ENCODE data around the gene GAS6.
"Not testable (repeated sequence)": the region's sequence is repeated elsewhere in the genome, so short reads cannot be mapped to it uniquely, and the experiment has no call there.

Gene GAS6

GRCh38 chr13:113832631-113833030 is 31.2 kb downstream of the GAS6 start:
- Histone ChIP-seq H3K27me3 (ENCODE audit: control insufficient read depth in 1 of 2, insufficient read depth in 2 of 2, low read length in 2 of 2) (no peaks in the 10 kb centered on the region), H3K36me3 (ENCODE audit: control insufficient read depth in 1 of 2, insufficient read depth in 2 of 2, low read length in 2 of 2) (peaks cover 11 to 34% of the 10 kb centered on the region in 2 donors), H3K9me3 (ENCODE audit: control insufficient read depth in 1 of 2, low read length in 2 of 2) (no peaks in the 10 kb centered on the region), H3K4me1 (ENCODE audit: control insufficient read depth in 1 of 2, insufficient read depth in 2 of 2, low read length in 2 of 2) (peaks cover 9 to 14% of the 10 kb centered on the region in 2 donors), H3K27ac (ENCODE audit: low read depth, low read length) (no peak overlapping the region), H3K4me3 (ENCODE audit: low read depth in 1 of 2, low read length in 2 of 2) (no peak overlapping the region), H3K9ac (ENCODE audit: low read depth in 1 of 2, low read length in 2 of 2) (no peak overlapping the region)

DNA sequence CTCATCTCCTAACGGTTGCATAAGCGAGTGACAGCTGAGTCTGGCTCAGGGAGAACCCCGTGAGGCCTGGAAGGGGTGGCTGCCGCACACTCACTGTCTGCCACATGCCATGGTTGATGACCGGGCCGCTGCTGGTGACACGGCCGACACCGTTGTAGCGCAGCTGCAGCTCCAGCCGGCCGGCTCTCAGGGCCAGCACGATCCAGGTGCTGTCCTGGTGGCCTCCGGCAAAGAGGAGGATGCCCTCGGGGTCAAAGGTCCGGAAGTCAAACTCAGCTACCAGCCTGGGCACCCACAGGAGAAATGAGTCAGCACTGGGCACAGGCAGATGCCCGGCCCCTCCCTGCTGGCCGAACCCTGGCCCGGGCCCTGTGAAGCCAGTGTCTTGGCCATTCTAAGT is 31.7 kb downstream of the GAS6 start:
- Histone ChIP-seq H3K36me3 (ENCODE audit: control insufficient read depth in 1 of 2, insufficient read depth in 2 of 2, low read length in 2 of 2) (peaks cover 15 to 38% of the 10 kb centered on the region in 2 donors), H3K4me3 (ENCODE audit: low read depth in 1 of 2, low read length in 2 of 2) (no peak overlapping the region), H3K27ac (ENCODE audit: low read depth, low read length) (no peak overlapping the region)

DNA sequence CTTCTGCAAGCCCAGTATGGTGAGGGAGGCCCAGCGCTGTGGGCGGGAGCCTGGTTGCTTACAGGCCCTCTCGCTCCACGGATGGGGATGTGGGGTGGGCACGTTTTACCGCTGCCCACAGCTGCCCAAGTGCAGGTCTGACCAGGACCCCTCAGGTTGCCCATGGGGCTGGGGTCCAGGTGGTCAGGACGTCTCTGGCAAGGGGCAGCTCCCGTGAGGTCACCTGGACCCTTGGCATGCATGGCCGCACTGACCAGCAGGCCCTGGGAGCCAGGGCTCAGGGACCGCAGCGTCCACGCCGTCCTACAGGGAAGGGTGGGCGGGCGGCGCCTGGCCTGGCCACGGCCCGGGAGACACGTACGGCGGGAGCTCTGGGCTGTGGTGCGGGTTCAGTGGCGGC is 32.8 kb downstream of the GAS6 start:
- no peaks in the 10 kb centered on the region for H3K27me3 ChIP-seq (ENCODE audit: control insufficient read depth in 1 of 2, insufficient read depth in 2 of 2, low read length in 2 of 2)
- peaks cover 0 to 4% of the 10 kb centered on the region in 2 donors for H3K4me1 ChIP-seq (ENCODE audit: control insufficient read depth in 1 of 2, insufficient read depth in 2 of 2, low read length in 2 of 2)
- H3K4me3 ChIP-seq (ENCODE audit: low read depth in 1 of 2, low read length in 2 of 2): no peak overlapping the region
- H3K36me3 ChIP-seq (ENCODE audit: control insufficient read depth in 1 of 2, insufficient read depth in 2 of 2, low read length in 2 of 2): peaks cover 19 to 44% of the 10 kb centered on the region in 2 donors
- H3K27ac ChIP-seq (ENCODE audit: low read depth, low read length): no peak overlapping the region
- H3K9ac ChIP-seq (ENCODE audit: low read depth in 1 of 2, low read length in 2 of 2): no peak overlapping the region
- no peaks in the 10 kb centered on the region for H3K9me3 ChIP-seq (ENCODE audit: control insufficient read depth in 1 of 2, low read length in 2 of 2)

More for the DNA sequence above, 31.7 kb downstream of the GAS6 start:
- Histone ChIP-seq H3K4me1 (ENCODE audit: control insufficient read depth in 1 of 2, insufficient read depth in 2 of 2, low read length in 2 of 2) (peaks cover 5 to 9% of the 10 kb centered on the region in 2 donors), H3K27me3 (ENCODE audit: control insufficient read depth in 1 of 2, insufficient read depth in 2 of 2, low read length in 2 of 2) (no peaks in the 10 kb centered on the region), H3K9me3 (ENCODE audit: control insufficient read depth in 1 of 2, low read length in 2 of 2) (no peaks in the 10 kb centered on the region), H3K9ac (ENCODE audit: low read depth in 1 of 2, low read length in 2 of 2) (no peak overlapping the region)

GRCh38 chr13:113830426-113830950 is 33.4 kb downstream of the GAS6 start:
- peaks cover 19 to 49% of the 10 kb centered on the region in 2 donors for H3K36me3 ChIP-seq (ENCODE audit: control insufficient read depth in 1 of 2, insufficient read depth in 2 of 2, low read length in 2 of 2)
- H3K4me1 ChIP-seq (ENCODE audit: control insufficient read depth in 1 of 2, insufficient read depth in 2 of 2, low read length in 2 of 2); H3K4me3 ChIP-seq (ENCODE audit: low read depth in 1 of 2, low read length in 2 of 2); H3K9me3 ChIP-seq (ENCODE audit: control insufficient read depth in 1 of 2, low read length in 2 of 2); H3K27ac ChIP-seq (ENCODE audit: low read depth, low read length); H3K9ac ChIP-seq (ENCODE audit: low read depth in 1 of 2, low read length in 2 of 2); H3K27me3 ChIP-seq (ENCODE audit: control insufficient read depth in 1 of 2, insufficient read depth in 2 of 2, low read length in 2 of 2): not testable (repeated sequence)

GRCh38 chr13:113828282-113828825 is 35.5 kb downstream of the GAS6 start:
- Histone ChIP-seq H3K9me3 (ENCODE audit: control insufficient read depth in 1 of 2, low read length in 2 of 2) (no peaks in the 10 kb centered on the region), H3K4me1 (ENCODE audit: control insufficient read depth in 1 of 2, insufficient read depth in 2 of 2, low read length in 2 of 2) (peaks cover 0 to 4% of the 10 kb centered on the region in 2 donors), H3K9ac (ENCODE audit: low read depth in 1 of 2, low read length in 2 of 2) (no peak overlapping the region), H3K27ac (ENCODE audit: low read depth, low read length) (no peak overlapping the region), H3K4me3 (ENCODE audit: low read depth in 1 of 2, low read length in 2 of 2) (no peak overlapping the region), H3K27me3 (ENCODE audit: control insufficient read depth in 1 of 2, insufficient read depth in 2 of 2, low read length in 2 of 2) (no peaks in the 10 kb centered on the region), H3K36me3 (ENCODE audit: control insufficient read depth in 1 of 2, insufficient read depth in 2 of 2, low read length in 2 of 2) (peaks cover 22 to 48% of the 10 kb centered on the region in 2 donors)

DNA sequence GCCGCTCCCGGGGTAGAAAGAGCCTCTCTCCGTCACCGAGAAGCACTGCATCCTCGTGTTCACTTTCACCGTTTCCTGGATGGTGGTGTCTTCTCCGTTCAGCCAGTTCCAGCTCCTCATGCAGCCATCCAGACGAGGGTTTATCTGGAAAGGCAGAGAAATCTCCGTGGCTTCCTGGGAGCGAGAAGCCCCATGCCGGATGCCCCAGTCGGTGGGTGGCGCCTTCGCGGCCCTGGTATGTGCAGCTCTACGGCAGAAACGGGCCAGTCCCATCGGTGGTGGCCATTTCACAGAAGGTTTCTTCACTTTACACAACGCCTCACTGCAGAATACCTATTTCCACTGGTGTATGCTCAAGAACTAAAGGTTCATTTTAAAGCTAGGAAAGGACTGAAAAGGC is 36.9 kb downstream of the GAS6 start:
- H3K9ac ChIP-seq (ENCODE audit: low read depth in 1 of 2, low read length in 2 of 2): no peak overlapping the region
- no peaks in the 10 kb centered on the region for H3K9me3 ChIP-seq (ENCODE audit: control insufficient read depth in 1 of 2, low read length in 2 of 2)
- H3K4me3 ChIP-seq (ENCODE audit: low read depth in 1 of 2, low read length in 2 of 2): no peak overlapping the region
- no peak overlapping the region for H3K27ac ChIP-seq (ENCODE audit: low read depth, low read length)
- H3K27me3 ChIP-seq (ENCODE audit: control insufficient read depth in 1 of 2, insufficient read depth in 2 of 2, low read length in 2 of 2): no peaks in the 10 kb centered on the region
- H3K4me1 ChIP-seq (ENCODE audit: control insufficient read depth in 1 of 2, insufficient read depth in 2 of 2, low read length in 2 of 2): peaks cover 0 to under 1% of the 10 kb centered on the region in 2 donors
- peaks cover 30 to 48% of the 10 kb centered on the region in 2 donors for H3K36me3 ChIP-seq (ENCODE audit: control insufficient read depth in 1 of 2, insufficient read depth in 2 of 2, low read length in 2 of 2)

- not testable (repeated sequence) for H3K9me3 ChIP-seq (ENCODE audit: control insufficient read depth in 1 of 2, low read length in 2 of 2); H3K4me3 ChIP-seq (ENCODE audit: low read depth in 1 of 2, low read length in 2 of 2); H3K27ac ChIP-seq (ENCODE audit: low read depth, low read length); H3K4me1 ChIP-seq (ENCODE audit: control insufficient read depth in 1 of 2, insufficient read depth in 2 of 2, low read length in 2 of 2); H3K9ac ChIP-seq (ENCODE audit: low read depth in 1 of 2, low read length in 2 of 2); H3K27me3 ChIP-seq (ENCODE audit: control insufficient read depth in 1 of 2, insufficient read depth in 2 of 2, low read length in 2 of 2)
- peaks cover 32 to 53% of the 10 kb centered on the region in 2 donors for H3K36me3 ChIP-seq (ENCODE audit: control insufficient read depth in 1 of 2, insufficient read depth in 2 of 2, low read length in 2 of 2)
These were observed 37.4 kb downstream of the GAS6 start for GRCh38 chr13:113826446-113826845.

GRCh38 chr13:113825841-113826240 is 38.0 kb downstream of the GAS6 start:
- H3K9ac ChIP-seq (ENCODE audit: low read depth in 1 of 2, low read length in 2 of 2): no peak overlapping the region
- H3K9me3 ChIP-seq (ENCODE audit: control insufficient read depth in 1 of 2, low read length in 2 of 2): no peaks in the 10 kb centered on the region
- peaks cover 0 to 9% of the 10 kb centered on the region in 2 donors for H3K4me1 ChIP-seq (ENCODE audit: control insufficient read depth in 1 of 2, insufficient read depth in 2 of 2, low read length in 2 of 2)
- H3K27me3 ChIP-seq (ENCODE audit: control insufficient read depth in 1 of 2, insufficient read depth in 2 of 2, low read length in 2 of 2): no peaks in the 10 kb centered on the region
- H3K27ac ChIP-seq (ENCODE audit: low read depth, low read length): no peak overlapping the region
- H3K4me3 ChIP-seq (ENCODE audit: low read depth in 1 of 2, low read length in 2 of 2): no peak overlapping the region
- peaks cover 32 to 55% of the 10 kb centered on the region in 2 donors for H3K36me3 ChIP-seq (ENCODE audit: control insufficient read depth in 1 of 2, insufficient read depth in 2 of 2, low read length in 2 of 2)

DNA sequence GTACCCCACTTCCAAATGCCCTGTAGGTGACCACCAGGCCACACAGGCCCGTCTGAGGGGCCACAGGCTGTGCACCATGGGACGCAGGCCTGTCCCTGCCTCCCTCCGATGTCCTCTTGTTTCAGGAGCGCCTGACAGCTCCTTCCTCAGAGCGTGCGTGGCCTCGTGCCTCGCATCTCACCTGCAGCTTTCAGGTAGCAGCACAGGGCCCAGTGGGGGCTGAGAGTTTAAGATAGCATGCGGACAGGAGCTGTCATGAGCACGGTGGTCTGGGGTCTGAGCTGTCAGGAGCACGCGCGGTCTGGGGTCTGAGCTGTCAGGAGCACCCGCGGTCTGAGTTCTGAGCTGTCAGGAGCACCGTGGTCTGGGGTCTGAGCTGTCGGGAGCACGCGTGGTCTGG is 40.1 kb downstream of the GAS6 start:
- H3K4me3 ChIP-seq (ENCODE audit: low read depth in 1 of 2, low read length in 2 of 2): no peak overlapping the region
- H3K4me1 ChIP-seq (ENCODE audit: control insufficient read depth in 1 of 2, insufficient read depth in 2 of 2, low read length in 2 of 2): peaks cover 0 to 9% of the 10 kb centered on the region in 2 donors
- no peaks in the 10 kb centered on the region for H3K9me3 ChIP-seq (ENCODE audit: control insufficient read depth in 1 of 2, low read length in 2 of 2)
- H3K9ac ChIP-seq (ENCODE audit: low read depth in 1 of 2, low read length in 2 of 2): no peak overlapping the region
- peaks cover 32 to 61% of the 10 kb centered on the region in 2 donors for H3K36me3 ChIP-seq (ENCODE audit: control insufficient read depth in 1 of 2, insufficient read depth in 2 of 2, low read length in 2 of 2)
- H3K27ac ChIP-seq (ENCODE audit: low read depth, low read length): no peak overlapping the region
- H3K27me3 ChIP-seq (ENCODE audit: control insufficient read depth in 1 of 2, insufficient read depth in 2 of 2, low read length in 2 of 2): no peaks in the 10 kb centered on the region

DNA sequence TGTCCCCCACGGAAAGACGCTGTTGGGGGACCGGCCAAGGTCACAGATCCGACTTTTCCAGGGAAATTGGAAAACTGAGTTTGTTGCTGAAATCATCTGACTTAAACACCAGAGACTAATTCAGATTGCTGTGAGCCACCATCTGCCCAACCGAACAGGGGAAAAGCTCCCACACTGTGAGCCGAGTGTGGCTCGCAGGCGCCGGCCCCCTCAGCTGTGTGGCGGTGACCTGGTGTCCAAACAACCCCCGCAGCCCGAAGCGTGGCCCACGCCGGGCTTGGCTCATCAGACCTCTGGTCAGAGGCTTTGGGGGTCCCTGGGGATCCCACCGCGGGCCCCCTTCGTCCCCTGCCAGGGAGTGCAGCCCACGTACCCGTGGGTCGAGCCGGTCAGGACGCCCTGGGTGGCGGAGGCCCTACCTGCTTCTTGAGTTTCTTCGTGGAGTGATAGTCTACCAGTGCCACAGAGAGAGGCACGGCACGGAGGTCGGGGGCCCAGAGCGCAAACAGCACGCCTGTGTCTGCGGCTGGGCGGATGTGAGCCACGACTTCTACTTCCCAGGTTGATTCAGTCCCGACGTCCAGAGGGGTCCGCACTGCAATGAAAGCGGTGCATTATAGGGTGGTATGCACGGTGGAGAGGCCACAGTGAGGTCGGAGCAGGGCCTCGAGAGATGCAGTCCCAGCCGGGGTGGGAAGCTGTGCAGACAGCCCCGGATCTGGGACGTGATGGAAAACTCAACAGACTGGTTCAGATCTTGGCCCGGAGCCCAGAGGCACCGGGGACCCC is 40.7 kb downstream of the GAS6 start:
- H3K9me3 ChIP-seq (ENCODE audit: control insufficient read depth in 1 of 2, low read length in 2 of 2): no peaks in the 10 kb centered on the region
- H3K27me3 ChIP-seq (ENCODE audit: control insufficient read depth in 1 of 2, insufficient read depth in 2 of 2, low read length in 2 of 2): no peaks in the 10 kb centered on the region
- no peak overlapping the region for H3K4me3 ChIP-seq (ENCODE audit: low read depth in 1 of 2, low read length in 2 of 2)
- peaks cover 0 to 9% of the 10 kb centered on the region in 2 donors for H3K4me1 ChIP-seq (ENCODE audit: control insufficient read depth in 1 of 2, insufficient read depth in 2 of 2, low read length in 2 of 2)
- H3K27ac ChIP-seq (ENCODE audit: low read depth, low read length): no peak overlapping the region
- peaks cover 27 to 61% of the 10 kb centered on the region in 2 donors for H3K36me3 ChIP-seq (ENCODE audit: control insufficient read depth in 1 of 2, insufficient read depth in 2 of 2, low read length in 2 of 2)
- no peak overlapping the region for H3K9ac ChIP-seq (ENCODE audit: low read depth in 1 of 2, low read length in 2 of 2)
